Breast epithelium (tissue), 3 donors: Measurements from ENCODE around the gene ARV1.

Experiments used
- CTCF ChIP-seq, 3 donors: fragments of 450-650 bp; IDR thresholded peaks; one replicate each; pipeline ENCODE4 v1.5.1; 2016 to 2017; ENCODE audit warnings: antibody characterized with exemption in 3 of 3, mild to moderate bottlenecking in 3 of 3, moderate library complexity in 3 of 3
- POLR2A ChIP-seq: fragments of 450-650 bp; IDR thresholded peaks from one replicate; pipeline ENCODE4 v1.6.1; 2016; ENCODE audit warnings: antibody characterized with exemption, mild to moderate bottlenecking, moderate library complexity

GRCh38 chr1:230966358-230966873 is 12.5 kb upstream of the ARV1 start:
- TF ChIP-seq CTCF (IDR thresholded peaks at IDR 0.05) (no peak), POLR2A (no peak)
